Vagina (tissue), 2 donors: Measurements from ENCODE around the gene ZNF408. TPM values are rescaled to one million over a fixed set of nuclear protein-coding genes. Genes with fewer than 3 reads are reported as not detected.

ENCODE experiments used
- DNase-seq, 2 donors: peaks; one replicate each; pipeline ENCODE4 v3.0.0-alpha.2; 2017; ENCODE audit errors: extremely low spot score in 2 of 2
- H3K27ac ChIP-seq: fragments of 200-600 bp; sonication (generic); one replicate; pipeline ENCODE4 v1.5.1; 2019
- H3K27me3 ChIP-seq: fragments of 200-600 bp; sonication (generic); one replicate; pipeline ENCODE4 v1.5.1; 2019
- H3K36me3 ChIP-seq, 2 donors: fragments of 200-600 bp; sonication (generic); one replicate each; pipeline ENCODE4 v1.5.1; 2017 to 2019
- H3K4me1 ChIP-seq: fragments of 200-600 bp; sonication (generic); one replicate; pipeline ENCODE4 v1.5.1; 2019
- H3K4me3 ChIP-seq, 2 donors: fragments of 200-600 bp; sonication (generic); 1 replicate in 1 of 2; 2 replicates in 1 of 2; pipeline ENCODE4 v1.5.1; 2016 to 2019
- H3K9me3 ChIP-seq: fragments of 200-600 bp; sonication (generic); one replicate; pipeline ENCODE4 v1.5.1; 2019
- CTCF ChIP-seq, 3 experiments: fragments of 450-650 bp in 2 of 3; fragments of 200-600 bp in 1 of 3; sonication (generic) in 1 of 3; IDR thresholded peaks; one replicate each; pipeline ENCODE4 v1.5.1; 2017 to 2019; ENCODE audit warnings: antibody characterized with exemption in 3 of 3, mild to moderate bottlenecking in 2 of 3, moderate library complexity in 2 of 3
- POLR2A ChIP-seq, 2 donors: fragments of 450-650 bp; IDR thresholded peaks; one replicate each; pipeline ENCODE4 v1.6.1; 2017; ENCODE audit warnings: antibody characterized with exemption in 2 of 2, mild to moderate bottlenecking in 2 of 2, moderate library complexity in 2 of 2
- POLR2AphosphoS5 ChIP-seq, 2 donors: sonication (generic); formaldehyde crosslinking; IDR thresholded peaks; one replicate each; pipeline ENCODE4 v1.9.0; 2017; ENCODE audit warnings: antibody characterized with exemption in 2 of 2, mild to moderate bottlenecking in 2 of 2, low read depth in 1 of 2; ENCODE audit not compliant: insufficient read depth in 1 of 2
- intact Hi-C: fragments of 100-400 bp; cut with DNase I; formaldehyde crosslinking; loops from one replicate; pipeline ENCODE4 v1.15.1; 2023
- total RNA-seq: library from RNA; depleted of rRNA; stranded (reverse); fragments of >200 nt; gene quantifications from one replicate; pipeline ENCODE4 v1.2.3, GENCODE V29; 2016

The ZNF408 gene
- total RNA-seq, 1 donor from 2014 or later, result 12.5 TPM

GRCh38 chr11:46719048-46719542, 18.3 kb downstream of the ZNF408 start, which contains the start of gene F2:
Gene F2, plus strand, starts transcription at chr11:46719213. Its CDS starts 23 bp downstream, at chr11:46719236.
- no peak within 1 kb of the TSS for H3K27ac ChIP-seq
- no peak for DNase-seq
- no peaks in the 10 kb centered on the region for H3K27me3 ChIP-seq
- H3K36me3 ChIP-seq, result no peaks in the 10 kb centered on the region
- intact Hi-C loops, result no loop called here
- no peaks in the 10 kb centered on the region for H3K9me3 ChIP-seq
- TF ChIP-seq CTCF (IDR thresholded peaks at IDR 0.05) (no peak), POLR2AphosphoS5 (IDR thresholded peaks at IDR 0.05; ENCODE audit: insufficient read depth in 1 of 2, low read depth in 1 of 2) (no peak), POLR2A (IDR thresholded peaks at IDR 0.05) (no peak)
- no peak within 1 kb of the TSS for H3K4me3 ChIP-seq
- H3K4me1 ChIP-seq, result no peaks in the 10 kb centered on the region

GRCh38 chr11:46719543-46720218, 18.9 kb downstream of the ZNF408 start:
- intact Hi-C loops, result no loop called here
- no peak for DNase-seq

GRCh38 chr11:46721286-46721685, 20.5 kb downstream of the ZNF408 start:
- intact Hi-C loops, result no loop called here
- Histone ChIP-seq H3K9me3 (no peaks in the 10 kb centered on the region), H3K27ac (no peak overlapping the region), H3K36me3 (no peaks in the 10 kb centered on the region), H3K27me3 (no peaks in the 10 kb centered on the region), H3K4me1 (no peaks in the 10 kb centered on the region), H3K4me3 (no peak overlapping the region)
- TF ChIP-seq POLR2AphosphoS5 (IDR thresholded peaks at IDR 0.05; ENCODE audit: insufficient read depth in 1 of 2, low read depth in 1 of 2) (no peak), POLR2A (IDR thresholded peaks at IDR 0.05) (no peak), CTCF (IDR thresholded peaks at IDR 0.05) (no peak)
- no peak for DNase-seq

More at GRCh38 chr11:46719543-46720218, 18.9 kb downstream of the ZNF408 start:
- Histone ChIP-seq H3K27me3 (no peaks in the 10 kb centered on the region), H3K4me1 (no peaks in the 10 kb centered on the region), H3K27ac (no peak overlapping the region), H3K4me3 (no peak overlapping the region), H3K36me3 (no peaks in the 10 kb centered on the region), H3K9me3 (no peaks in the 10 kb centered on the region)
- no peak for TF ChIP-seq POLR2A (IDR thresholded peaks at IDR 0.05)
- no peak for TF ChIP-seq POLR2AphosphoS5 (IDR thresholded peaks at IDR 0.05; ENCODE audit: insufficient read depth in 1 of 2, low read depth in 1 of 2)
- no peak for TF ChIP-seq CTCF (IDR thresholded peaks at IDR 0.05)

GRCh38 chr11:46722566-46723358, 21.9 kb downstream of the ZNF408 start:
- no peaks in the 10 kb centered on the region for H3K9me3 ChIP-seq
- H3K27ac ChIP-seq, result no peak overlapping the region
- H3K36me3 ChIP-seq, result no peaks in the 10 kb centered on the region
- intact Hi-C loops, result no loop called here
- no peak for TF ChIP-seq POLR2A (IDR thresholded peaks at IDR 0.05)
- no peak for TF ChIP-seq POLR2AphosphoS5 (IDR thresholded peaks at IDR 0.05; ENCODE audit: insufficient read depth in 1 of 2, low read depth in 1 of 2)
- TF ChIP-seq CTCF (IDR thresholded peaks at IDR 0.05), result no peak
- H3K27me3 ChIP-seq, result no peaks in the 10 kb centered on the region
- H3K4me1 ChIP-seq, result no peaks in the 10 kb centered on the region
- DNase-seq, result no peak
- no peak overlapping the region for H3K4me3 ChIP-seq

GRCh38 chr11:46723359-46723680, 22.5 kb downstream of the ZNF408 start:
- intact Hi-C loops, result no loop called here
- Histone ChIP-seq H3K4me1 (no peaks in the 10 kb centered on the region), H3K27me3 (no peaks in the 10 kb centered on the region), H3K9me3 (no peaks in the 10 kb centered on the region), H3K36me3 (no peaks in the 10 kb centered on the region), H3K4me3 (no peak overlapping the region), H3K27ac (no peak overlapping the region)
- TF ChIP-seq POLR2A (IDR thresholded peaks at IDR 0.05) (no peak), CTCF (IDR thresholded peaks at IDR 0.05) (no peak), POLR2AphosphoS5 (IDR thresholded peaks at IDR 0.05; ENCODE audit: insufficient read depth in 1 of 2, low read depth in 1 of 2) (no peak)
- DNase-seq, result no peak
